HepG2 (cell line): Measurements from ENCODE around the gene SLC13A5. TPM values are rescaled to one million over a fixed set of nuclear protein-coding genes. Genes with fewer than 3 reads are reported as not detected.

Experiments used
- AGO2 ChIP-seq: fragments of 200-400 bp; formaldehyde crosslinking; optimal IDR thresholded peaks from 2 replicates; pipeline ENCODE3; 2017; ENCODE audit warnings: mild to moderate bottlenecking, low read depth, low read length, moderate library complexity
- AHR ChIP-seq: IDR thresholded peaks from 2 replicates; pipeline ENCODE4 v1.6.1; 2018; ENCODE audit warnings: missing genetic modification reagents, missing compliant biosample characterization
- EP300 ChIP-seq, 3 experiments: sonication (generic) in 1 of 3; formaldehyde crosslinking in 1 of 3; IDR thresholded peaks; 2 replicates each; pipeline versions ENCODE4 v1.5.1 to v1.6.1; 2011 to 2020; ENCODE audit warnings: low read depth in 2 of 3, low read length in 2 of 3, borderline replicate concordance in 1 of 3, improper control_type of control experiment in 1 of 3, mild to moderate bottlenecking in 1 of 3, missing genetic modification reagents in 1 of 3, moderate library complexity in 1 of 3
- GLMP ChIP-seq: sonication (generic); formaldehyde crosslinking; IDR thresholded peaks from 2 replicates; pipeline ENCODE4 v1.9.0; 2021; ENCODE audit warnings: missing genetic modification reagents, mild to moderate bottlenecking, borderline replicate concordance
- HIC2 ChIP-seq: sonication (generic); formaldehyde crosslinking; IDR thresholded peaks from 2 replicates; pipeline ENCODE4 v1.9.0; 2022; ENCODE audit warnings: low read depth, missing genetic modification reagents
- KMT2A ChIP-seq: sonication (generic); formaldehyde crosslinking; IDR thresholded peaks from 2 replicates; pipeline ENCODE4 v1.4.0; 2020; ENCODE audit warnings: missing genetic modification reagents
- NFE2L2 ChIP-seq: fragments of 150-350 bp; IDR thresholded peaks from 2 replicates; pipeline ENCODE4 v1.6.1; 2014; ENCODE audit warnings: low read length
- POLR2AphosphoS2 ChIP-seq: IDR thresholded peaks from 2 replicates; pipeline ENCODE4 v1.6.1; 2011; ENCODE audit warnings: low read depth, low read length, improper control_type of control experiment
- RNF2 ChIP-seq: fragments of 450-650 bp; conservative IDR thresholded peaks from 2 replicates; pipeline ENCODE4 v1.6.1; 2016; ENCODE audit warnings: low read depth
- ZBTB33 ChIP-seq: sonication (generic); formaldehyde crosslinking; IDR thresholded peaks from 2 replicates; pipeline ENCODE4 v1.4.0; 2020; ENCODE audit warnings: missing genetic modification reagents
- ZMYM3 ChIP-seq: sonication (generic); formaldehyde crosslinking; IDR thresholded peaks from 2 replicates; pipeline ENCODE4 v1.5.1; 2020; ENCODE audit warnings: mild to moderate bottlenecking, missing genetic modification reagents
- ZNF17 ChIP-seq: sonication (generic); formaldehyde crosslinking; IDR thresholded peaks from 2 replicates; pipeline ENCODE4 v1.5.0; 2020; ENCODE audit warnings: mild to moderate bottlenecking, missing genetic modification reagents
- ZNF180 ChIP-seq: sonication (generic); formaldehyde crosslinking; IDR thresholded peaks from 2 replicates; pipeline ENCODE4 v1.4.0; 2020; ENCODE audit warnings: low read depth, missing genetic modification reagents, borderline replicate concordance
- ZNF382 ChIP-seq: sonication (generic); formaldehyde crosslinking; IDR thresholded peaks from 2 replicates; pipeline ENCODE4 v1.5.0; 2020; ENCODE audit warnings: missing genetic modification reagents, mild to moderate bottlenecking, borderline replicate concordance
- ZNF496 ChIP-seq: sonication (generic); formaldehyde crosslinking; IDR thresholded peaks from 2 replicates; pipeline ENCODE4 v1.8.1; 2023; ENCODE audit warnings: mild to moderate bottlenecking, moderate library complexity, missing genetic modification reagents; ENCODE audit not compliant: insufficient replicate concordance
- ZNF709 ChIP-seq: sonication (generic); formaldehyde crosslinking; IDR thresholded peaks from 2 replicates; pipeline ENCODE4 v1.5.0; 2020; ENCODE audit warnings: mild to moderate bottlenecking, missing genetic modification reagents
- ZNF740 ChIP-seq: sonication (generic); formaldehyde crosslinking; IDR thresholded peaks from 2 replicates; pipeline ENCODE4 v1.4.0; 2020; ENCODE audit warnings: missing genetic modification reagents
- ZNF790 ChIP-seq: sonication (generic); formaldehyde crosslinking; IDR thresholded peaks from 2 replicates; pipeline ENCODE4 v1.8.0; 2022; ENCODE audit warnings: missing genetic modification reagents, mild to moderate bottlenecking, borderline replicate concordance
- polyA plus RNA-seq, 8 experiments: library from polyadenylated mRNA; depleted of rRNA in 3 of 8; stranded (reverse) in 7 of 8; unstranded in 1 of 8; fragments of >200 nt; fragmentation: Illumina TruSeq in 4 of 8; extraction: Trizol in 4 of 8; gene quantifications; 2 replicates each; pipeline versions ENCODE4 v1.2.1 to v1.2.3, GENCODE V29; 2011 to 2016; ENCODE audit warnings: low read depth in 4 of 8, missing spikeins in 1 of 8, mixed read lengths in 1 of 8; ENCODE audit not compliant: insufficient read depth in 1 of 8
- total RNA-seq, 5 experiments: library from RNA; depleted of rRNA; stranded (reverse); fragments of >200 nt; fragmentation: Illumina TruSeq; extraction: Trizol; gene quantifications; 2 replicates each; pipeline ENCODE4 v1.2.3, GENCODE V29; 2016; ENCODE audit warnings: low read depth in 1 of 5
- TF ChIP-seq, protein P1 (sequence below): sonication (generic); formaldehyde crosslinking; IDR thresholded peaks from 2 replicates; pipeline ENCODE4 v1.8.0; 2022; ENCODE audit warnings: low read depth, missing genetic modification reagents
- TF ChIP-seq, protein P2 (sequence below): sonication (generic); formaldehyde crosslinking; IDR thresholded peaks from 2 replicates; pipeline ENCODE4 v1.8.0; 2022; ENCODE audit warnings: missing genetic modification reagents, mild to moderate bottlenecking, moderate library complexity, borderline replicate concordance

Gene SLC13A5
- total and polyA plus RNA-seq, 2 of the 13 experiments (the other 11 are each of a cell fraction or from before 2014, with no cell fraction given) = 42.8 to 310 TPM

GRCh38 chr17:6651919-6652452 is 61.2 kb downstream of the SLC13A5 start (continued):
- peak; percentile 98 for TF ChIP-seq ZNF709 (CRISPR knock-in tag)
- no peak for TF ChIP-seq EP300 (IDR thresholded peaks at IDR 0.05; ENCODE audit: low read depth in 2 of 2, low read length in 2 of 2)
- no peak for TF ChIP-seq EP300 (CRISPR knock-in tag; IDR thresholded peaks at IDR 0.05; ENCODE audit: borderline replicate concordance)
- no peak for TF ChIP-seq ZNF17 (CRISPR knock-in tag)
- TF ChIP-seq AHR (CRISPR knock-in tag) = peak; percentile 91; the same call in 1 of the 2 replicates
- TF ChIP-seq RNF2 = peak; percentile 98
- TF ChIP-seq ZNF790 (CRISPR knock-in tag) = peak; percentile 93; the same call in 1 of the 2 replicates
- TF ChIP-seq ZBTB33 (CRISPR knock-in tag) = peak; percentile 52; the same call in 1 of the 2 replicates
- TF ChIP-seq ZNF496 (CRISPR knock-in tag) = no peak
- peak; percentile 58; the same call in 1 of the 2 replicates for TF ChIP-seq KMT2A (CRISPR knock-in tag)
- TF ChIP-seq ZNF382 (CRISPR knock-in tag) = no peak
- TF ChIP-seq ZMYM3 (CRISPR knock-in tag) = no peak
- TF ChIP-seq ZNF180 (CRISPR knock-in tag) = no peak
- TF ChIP-seq POLR2AphosphoS2 = no peak
- TF ChIP-seq, protein P1, sequence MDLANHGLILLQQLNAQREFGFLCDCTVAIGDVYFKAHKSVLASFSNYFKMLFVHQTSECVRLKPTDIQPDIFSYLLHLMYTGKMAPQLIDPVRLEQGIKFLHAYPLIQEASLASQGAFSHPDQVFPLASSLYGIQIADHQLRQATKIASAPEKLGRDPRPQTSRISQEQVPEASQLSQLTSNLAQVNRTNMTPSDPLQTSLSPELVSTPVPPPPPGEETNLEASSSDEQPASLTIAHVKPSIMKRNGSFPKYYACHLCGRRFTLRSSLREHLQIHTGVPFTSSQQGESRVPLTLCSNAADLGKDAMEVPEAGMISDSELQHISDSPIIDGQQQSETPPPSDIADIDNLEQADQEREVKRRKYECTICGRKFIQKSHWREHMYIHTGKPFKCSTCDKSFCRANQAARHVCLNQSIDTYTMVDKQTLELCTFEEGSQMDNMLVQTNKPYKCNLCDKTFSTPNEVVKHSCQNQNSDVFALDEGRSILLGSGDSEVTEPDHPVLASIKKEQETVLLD = peak; percentile 67; the same call in 1 of the 2 replicates
- TF ChIP-seq AGO2 = peak; percentile 85
- no peak for TF ChIP-seq GLMP (CRISPR knock-in tag)
- TF ChIP-seq HIC2 = peak; percentile 71
- no peak for TF ChIP-seq NFE2L2
- TF ChIP-seq, protein P2, sequence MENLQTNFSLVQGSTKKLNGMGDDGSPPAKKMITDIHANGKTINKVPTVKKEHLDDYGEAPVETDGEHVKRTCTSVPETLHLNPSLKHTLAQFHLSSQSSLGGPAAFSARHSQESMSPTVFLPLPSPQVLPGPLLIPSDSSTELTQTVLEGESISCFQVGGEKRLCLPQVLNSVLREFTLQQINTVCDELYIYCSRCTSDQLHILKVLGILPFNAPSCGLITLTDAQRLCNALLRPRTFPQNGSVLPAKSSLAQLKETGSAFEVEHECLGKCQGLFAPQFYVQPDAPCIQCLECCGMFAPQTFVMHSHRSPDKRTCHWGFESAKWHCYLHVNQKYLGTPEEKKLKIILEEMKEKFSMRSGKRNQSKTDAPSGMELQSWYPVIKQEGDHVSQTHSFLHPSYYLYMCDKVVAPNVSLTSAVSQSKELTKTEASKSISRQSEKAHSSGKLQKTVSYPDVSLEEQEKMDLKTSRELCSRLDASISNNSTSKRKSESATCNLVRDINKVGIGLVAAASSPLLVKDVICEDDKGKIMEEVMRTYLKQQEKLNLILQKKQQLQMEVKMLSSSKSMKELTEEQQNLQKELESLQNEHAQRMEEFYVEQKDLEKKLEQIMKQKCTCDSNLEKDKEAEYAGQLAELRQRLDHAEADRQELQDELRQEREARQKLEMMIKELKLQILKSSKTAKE (CRISPR knock-in tag) = peak; percentile 75; the same call in 1 of the 2 replicates
- peak; percentile 76 for TF ChIP-seq ZNF740
